Ascending aorta (tissue), 2 donors: ENCODE measurements around the gene TM4SF1. TPM values are rescaled to one million over a fixed set of nuclear protein-coding genes. Genes with fewer than 3 reads are reported as not detected.

ENCODE experiments used
- DNase-seq, 2 donors: peaks; one replicate each; pipeline ENCODE4 v3.0.0-alpha.2; 2019; ENCODE audit warnings: low spot score in 2 of 2
- H3K27ac ChIP-seq, 2 donors: fragments of 200-600 bp; sonication (generic); one replicate each; pipeline ENCODE4 v1.5.1; 2016 to 2017; ENCODE audit warnings: mild to moderate bottlenecking in 1 of 2
- H3K27me3 ChIP-seq: fragments of 200-600 bp; sonication (generic); one replicate; pipeline ENCODE4 v1.5.1; 2017
- H3K36me3 ChIP-seq, 2 donors: fragments of 200-600 bp; sonication (generic); one replicate each; pipeline ENCODE4 v1.5.1; 2016
- H3K4me1 ChIP-seq, 2 donors: fragments of 200-600 bp; sonication (generic); one replicate each; pipeline ENCODE4 v1.5.1; 2016 to 2017; ENCODE audit warnings: mild to moderate bottlenecking in 1 of 2
- H3K4me3 ChIP-seq, 2 donors: fragments of 200-600 bp; sonication (generic); one replicate each; pipeline ENCODE4 v1.5.1; 2016 to 2017; ENCODE audit warnings: mild to moderate bottlenecking in 1 of 2
- H3K9me3 ChIP-seq, 2 donors: fragments of 200-600 bp; sonication (generic); one replicate each; pipeline ENCODE4 v1.5.1; 2016
- CTCF ChIP-seq, 3 experiments: fragments of 200-600 bp in 2 of 3; fragments of 450-650 bp in 1 of 3; sonication (generic) in 2 of 3; IDR thresholded peaks; one replicate each; pipeline ENCODE4 v1.5.1; 2016 to 2019; ENCODE audit warnings: antibody characterized with exemption in 3 of 3, mild to moderate bottlenecking in 1 of 3, moderate library complexity in 1 of 3
- intact Hi-C: fragments of 100-400 bp; cut with DNase I; formaldehyde crosslinking; loops from one replicate; pipeline ENCODE4 v1.15.1; 2023
- total RNA-seq: library from RNA; depleted of rRNA; stranded (reverse); fragments of >200 nt; gene quantifications from one replicate; pipeline ENCODE4 v1.1.0, GENCODE V29; 2016

The TM4SF1 gene
- total RNA-seq, 1 donor from 2014 or later = 487 TPM

GRCh38 chr3:149336925-149337324 lies 40.5 kb downstream of the TM4SF1 start:
- no peaks in the 10 kb centered on the region for H3K36me3 ChIP-seq
- no peak for TF ChIP-seq CTCF (IDR thresholded peaks at IDR 0.05)
- H3K9me3 ChIP-seq = no peaks in the 10 kb centered on the region
- intact Hi-C loops = loop anchor here (10.0 kb wide), 1 partner anchor 382 kb away; no protein-coding TSS in a partner anchor
- no peak overlapping the region for H3K4me3 ChIP-seq
- H3K4me1 ChIP-seq = peaks cover 0 to 17% of the 10 kb centered on the region in 2 donors
- DNase-seq = no peak
- peak overlapping the region; percentile 12 to 57 for H3K27ac ChIP-seq
- no peaks in the 10 kb centered on the region for H3K27me3 ChIP-seq

- no peak within 1 kb of the TSS for H3K4me3 ChIP-seq
- no peak for DNase-seq
- peaks cover 0 to 3% of the 10 kb centered on the region in 2 donors for H3K4me1 ChIP-seq
- intact Hi-C loops = loop anchor here (10.0 kb wide), 1 partner anchor 379 kb away; no protein-coding TSS in a partner anchor
- H3K27ac ChIP-seq = peak within 1 kb of the TSS in 1 of 2 donors; percentile 16
- TF ChIP-seq CTCF (IDR thresholded peaks at IDR 0.05) = no peak
- H3K27me3 ChIP-seq = no peaks in the 10 kb centered on the region
- no peaks in the 10 kb centered on the region for H3K9me3 ChIP-seq
- no peaks in the 10 kb centered on the region for H3K36me3 ChIP-seq
Observed at GRCh38 chr3:149333176-149333859, 44.1 kb downstream of the TM4SF1 start, which contains the start of gene TM4SF18. TM4SF18 (minus strand) TSS chr3:149333636; CDS start chr3:149333382, 254 bp downstream.

GRCh38 chr3:149332771-149333170 lies 44.7 kb downstream of the TM4SF1 start:
- no peaks in the 10 kb centered on the region for H3K36me3 ChIP-seq
- DNase-seq = no peak
- peaks cover 0 to 3% of the 10 kb centered on the region in 2 donors for H3K4me1 ChIP-seq
- H3K4me3 ChIP-seq = no peak overlapping the region
- TF ChIP-seq CTCF (IDR thresholded peaks at IDR 0.05) = no peak
- H3K27me3 ChIP-seq = no peaks in the 10 kb centered on the region
- H3K27ac ChIP-seq = peak overlapping the region in 1 of 2 donors; percentile 16
- H3K9me3 ChIP-seq = no peaks in the 10 kb centered on the region
- intact Hi-C loops = loop anchor here (10.0 kb wide), 1 partner anchor 378 kb away; no protein-coding TSS in a partner anchor

- no peak for DNase-seq
- H3K27me3 ChIP-seq = no peaks in the 10 kb centered on the region
- no peaks in the 10 kb centered on the region for H3K36me3 ChIP-seq
- H3K9me3 ChIP-seq = no peaks in the 10 kb centered on the region
- peaks cover 0 to 3% of the 10 kb centered on the region in 2 donors for H3K4me1 ChIP-seq
- no peak overlapping the region for H3K4me3 ChIP-seq
- TF ChIP-seq CTCF (IDR thresholded peaks at IDR 0.05) = no peak
- intact Hi-C loops = loop anchor here (10.0 kb wide), 1 partner anchor 377 kb away; no protein-coding TSS in a partner anchor
- no peak overlapping the region for H3K27ac ChIP-seq
Observed at GRCh38 chr3:149332227-149332765, 45.2 kb downstream of the TM4SF1 start.

- no peaks in the 10 kb centered on the region for H3K4me1 ChIP-seq
- no peaks in the 10 kb centered on the region for H3K9me3 ChIP-seq
- no peak for TF ChIP-seq CTCF (IDR thresholded peaks at IDR 0.05)
- H3K36me3 ChIP-seq = no peaks in the 10 kb centered on the region
- no peak for DNase-seq
- H3K27ac ChIP-seq = no peak overlapping the region
- intact Hi-C loops = loop anchor here (10.0 kb wide), 1 partner anchor 377 kb away; no protein-coding TSS in a partner anchor
- H3K4me3 ChIP-seq = no peak overlapping the region
- H3K27me3 ChIP-seq = no peaks in the 10 kb centered on the region
Observed at GRCh38 chr3:149331396-149331795, 46.1 kb downstream of the TM4SF1 start.
